MCF 10A (cell line): ENCODE results near the gene EXOC6B. TPM values are rescaled to one million over a fixed set of nuclear protein-coding genes. Genes with fewer than 3 reads are reported as not detected.
"Not testable (repeated sequence)": the region's sequence is repeated elsewhere in the genome, so short reads cannot be mapped to it uniquely, and the experiment has no call there.

ENCODE experiments used
- BruUV-seq: library from RNA; stranded (reverse); fragments of 400-500 nt; replicated peaks from 2 replicates; lab custom pipeline; 2021; lab: Mats Ljungman, UMichigan
- CTCF ChIA-PET: fragments of 300-600 bp; sonication (Branson Sonifier 250); formaldehyde crosslinking; extraction: SDS; loops from one replicate; lab custom pipeline; 2021; ENCODE audit warnings: antibody characterized with exemption, inconsistent platforms; lab: Yijun Ruan, JAX
- POLR2A ChIA-PET: fragments of 300-600, 350-650 bp; sonication (Branson Sonifier 250); formaldehyde crosslinking; extraction: SDS; loops from one replicate; lab custom pipeline; 2020; ENCODE audit warnings: antibody characterized with exemption, inconsistent platforms; lab: Yijun Ruan, JAX
- DNase-seq: peaks from one replicate; pipeline ENCODE4 v3.0.0-alpha.2; 2018; ENCODE audit not compliant: unreplicated experiment
- H3K27ac Mint-ChIP-seq: one replicate; pipeline ENCODE4 v1.8.0; 2022; ENCODE audit warnings: mild to moderate bottlenecking, low read depth, mixed read lengths; ENCODE audit not compliant: unreplicated experiment
- H3K27me3 Mint-ChIP-seq: one replicate; pipeline ENCODE4 v1.8.0; 2022; ENCODE audit warnings: mixed read lengths; ENCODE audit not compliant: insufficient read depth, unreplicated experiment
- H3K36me3 Mint-ChIP-seq: one replicate; pipeline ENCODE4 v1.8.0; 2022; ENCODE audit warnings: mild to moderate bottlenecking, moderate library complexity, mixed read lengths; ENCODE audit not compliant: insufficient read depth, unreplicated experiment
- H3K4me1 Mint-ChIP-seq: one replicate; pipeline ENCODE4 v1.8.0; 2022; ENCODE audit warnings: mixed read lengths; ENCODE audit not compliant: insufficient read depth, unreplicated experiment
- H3K4me3 Mint-ChIP-seq: one replicate; pipeline ENCODE4 v1.8.0; 2022; ENCODE audit warnings: mild to moderate bottlenecking, moderate library complexity, mixed read lengths; ENCODE audit not compliant: unreplicated experiment
- H3K9me3 Mint-ChIP-seq: one replicate; pipeline ENCODE4 v1.8.0; 2022; ENCODE audit warnings: mixed read lengths; ENCODE audit not compliant: unreplicated experiment
- intact Hi-C: fragments of 100-400 bp; cut with micrococcal nuclease; formaldehyde crosslinking; loops from 2 replicates; pipeline ENCODE4 v1.14.1; 2022
- total RNA-seq: library from RNA; stranded (reverse); gene quantifications from 2 replicates; pipeline ENCODE4 v1.2.3, GENCODE V29; 2022
- TF ChIP-seq, protein P1 (sequence below): fragments of 200-600 bp; IDR thresholded peaks from one replicate; pipeline ENCODE4 v1.8.0; 2022; ENCODE audit warnings: antibody characterized with exemption, mild to moderate bottlenecking; ENCODE audit not compliant: unreplicated experiment

EXOC6B gene
- total RNA-seq, 1 experiment from 2014 or later = 24.7 TPM

DNA sequence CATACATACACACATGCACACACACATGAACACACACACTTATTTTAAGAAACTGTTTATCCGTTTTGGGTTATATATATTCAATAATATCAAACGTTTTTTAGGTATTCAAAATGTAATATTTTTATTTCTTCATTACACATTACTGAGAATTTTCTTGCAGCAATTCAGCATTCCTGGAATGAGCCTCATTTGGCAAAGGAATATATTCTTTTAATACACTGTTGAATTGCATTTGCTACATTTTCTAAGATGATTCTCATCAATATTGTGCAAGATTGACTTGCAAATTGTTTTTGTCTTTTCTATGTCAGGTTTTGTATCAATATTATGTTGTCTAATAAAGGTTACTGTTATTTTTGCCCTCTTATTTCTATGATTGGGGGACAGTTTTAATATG is 402.1 kb downstream of the EXOC6B start:
- Mint-ChIP-seq H3K4me1 (no peaks in the 10 kb centered on the region), H3K27me3 (no peaks in the 10 kb centered on the region), H3K9me3 (no peaks in the 10 kb centered on the region), H3K4me3 (no peak overlapping the region), H3K27ac (no peak overlapping the region), H3K36me3 (peaks cover 4% of the 10 kb centered on the region)
- TF ChIP-seq, protein P1, sequence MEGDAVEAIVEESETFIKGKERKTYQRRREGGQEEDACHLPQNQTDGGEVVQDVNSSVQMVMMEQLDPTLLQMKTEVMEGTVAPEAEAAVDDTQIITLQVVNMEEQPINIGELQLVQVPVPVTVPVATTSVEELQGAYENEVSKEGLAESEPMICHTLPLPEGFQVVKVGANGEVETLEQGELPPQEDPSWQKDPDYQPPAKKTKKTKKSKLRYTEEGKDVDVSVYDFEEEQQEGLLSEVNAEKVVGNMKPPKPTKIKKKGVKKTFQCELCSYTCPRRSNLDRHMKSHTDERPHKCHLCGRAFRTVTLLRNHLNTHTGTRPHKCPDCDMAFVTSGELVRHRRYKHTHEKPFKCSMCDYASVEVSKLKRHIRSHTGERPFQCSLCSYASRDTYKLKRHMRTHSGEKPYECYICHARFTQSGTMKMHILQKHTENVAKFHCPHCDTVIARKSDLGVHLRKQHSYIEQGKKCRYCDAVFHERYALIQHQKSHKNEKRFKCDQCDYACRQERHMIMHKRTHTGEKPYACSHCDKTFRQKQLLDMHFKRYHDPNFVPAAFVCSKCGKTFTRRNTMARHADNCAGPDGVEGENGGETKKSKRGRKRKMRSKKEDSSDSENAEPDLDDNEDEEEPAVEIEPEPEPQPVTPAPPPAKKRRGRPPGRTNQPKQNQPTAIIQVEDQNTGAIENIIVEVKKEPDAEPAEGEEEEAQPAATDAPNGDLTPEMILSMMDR = no peak
- POLR2A ChIA-PET = no interaction called here
- no peak for DNase-seq
- BruUV-seq = no TSS peak
- CTCF ChIA-PET = no interaction called here
- intact Hi-C loops = no loop called here

DNA sequence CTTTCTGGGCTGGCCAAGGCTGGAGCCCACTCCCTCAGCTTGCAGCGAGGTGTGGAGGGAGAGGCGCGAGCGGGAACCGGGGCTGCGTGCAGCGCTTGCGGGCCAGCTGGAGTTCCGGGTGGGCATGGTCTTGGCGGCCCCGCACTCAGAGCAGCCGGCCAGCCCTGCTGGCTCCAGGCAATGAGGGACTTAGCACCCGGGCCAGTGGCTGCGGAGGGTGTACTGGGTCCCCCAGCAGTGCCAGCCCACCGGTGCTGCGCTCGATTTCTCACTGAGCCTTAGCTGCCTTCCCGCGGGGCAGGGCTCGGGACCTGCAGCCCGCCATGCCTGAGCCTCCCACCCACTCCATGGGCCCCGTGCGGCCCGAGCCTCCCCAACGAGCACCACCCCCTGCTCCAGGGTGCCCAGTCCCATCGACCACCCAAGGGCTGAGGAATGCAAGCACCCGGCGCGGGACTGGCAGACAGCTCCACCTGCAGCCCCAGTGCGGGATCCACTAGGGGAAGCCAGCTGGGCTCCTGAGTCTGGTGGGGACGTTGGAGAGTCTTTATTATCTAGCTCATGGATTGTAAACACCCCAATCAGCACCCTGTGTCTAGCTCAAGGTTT is 404.0 kb downstream of the EXOC6B start:
- POLR2A ChIA-PET, H3K36me3 Mint-ChIP-seq, H3K9me3 Mint-ChIP-seq, H3K27ac Mint-ChIP-seq, H3K4me3 Mint-ChIP-seq, intact Hi-C loops, H3K27me3 Mint-ChIP-seq, CTCF ChIA-PET, H3K4me1 Mint-ChIP-seq, BruUV-seq, DNase-seq: not testable (repeated sequence)

DNA sequence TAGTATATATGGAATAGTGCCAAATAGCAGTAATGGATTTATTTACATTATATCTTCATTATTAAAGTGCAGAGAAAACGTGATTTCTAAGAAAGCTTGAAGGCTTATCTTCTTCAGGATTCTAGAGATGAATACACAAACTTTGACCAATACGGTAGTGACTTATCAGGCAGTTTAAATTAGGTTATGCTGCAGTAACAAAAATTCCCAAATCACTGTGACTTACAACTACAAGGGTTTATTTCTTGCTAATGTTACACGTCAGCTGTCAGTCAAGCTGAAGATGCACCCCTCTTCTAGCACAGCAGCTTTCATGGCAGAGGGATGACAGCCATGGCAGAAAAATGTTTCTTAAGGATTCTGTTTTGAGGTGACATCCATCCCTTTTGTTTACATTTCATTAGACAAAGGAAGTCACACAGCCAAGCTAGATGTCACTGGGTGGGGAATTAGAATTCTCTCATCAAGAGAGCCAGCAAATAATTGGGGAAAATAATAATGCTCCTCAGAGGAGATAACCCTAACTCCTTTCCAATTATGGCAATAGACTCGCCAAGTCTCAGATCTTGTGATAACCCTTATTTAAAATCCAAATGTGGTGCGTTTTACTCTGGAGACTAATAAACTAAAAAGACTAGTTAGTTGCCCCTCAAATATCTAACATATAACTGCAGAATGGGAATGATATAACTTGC is 409.9 kb downstream of the EXOC6B start:
- BruUV-seq = no TSS peak
- intact Hi-C loops = no loop called here
- ChIA-PET CTCF (no interaction called here), POLR2A (no interaction called here)
- H3K27ac Mint-ChIP-seq = no peak overlapping the region
- H3K27me3 Mint-ChIP-seq = no peaks in the 10 kb centered on the region
- H3K36me3 Mint-ChIP-seq = no peaks in the 10 kb centered on the region
- H3K9me3 Mint-ChIP-seq = no peaks in the 10 kb centered on the region
- no peaks in the 10 kb centered on the region for H3K4me1 Mint-ChIP-seq
- DNase-seq = no peak
- no peak overlapping the region for H3K4me3 Mint-ChIP-seq
- TF ChIP-seq, protein P1 = no peak

DNA sequence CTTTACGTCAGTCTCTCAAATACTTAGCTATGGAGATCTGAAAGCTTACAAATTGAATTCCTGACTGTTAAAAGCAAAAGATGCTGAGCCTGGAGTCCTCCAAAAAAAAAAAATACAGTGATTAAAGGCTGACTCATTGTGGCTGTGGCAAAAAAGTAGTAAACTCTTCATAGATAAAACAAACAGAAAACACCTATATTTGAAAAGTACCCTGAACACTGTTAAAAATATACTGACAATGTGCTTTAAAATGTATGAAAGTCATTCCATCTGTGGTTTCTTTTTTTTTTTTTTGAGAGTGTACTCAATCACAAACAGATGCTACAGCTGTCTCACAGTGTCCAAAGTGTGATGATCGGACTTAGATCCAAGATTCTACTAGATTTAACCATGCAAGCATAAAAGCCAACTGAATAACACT is 410.6 kb downstream of the EXOC6B start:
- ChIA-PET POLR2A (no interaction called here), CTCF (no interaction called here)
- Mint-ChIP-seq H3K27me3 (no peaks in the 10 kb centered on the region), H3K4me3 (no peak overlapping the region), H3K27ac (no peak overlapping the region), H3K4me1 (no peaks in the 10 kb centered on the region), H3K9me3 (no peaks in the 10 kb centered on the region), H3K36me3 (no peaks in the 10 kb centered on the region)
- peak; percentile 5 for DNase-seq
- intact Hi-C loops = no loop called here
- TF ChIP-seq, protein P1 = no peak
- no TSS peak for BruUV-seq
